NT2/D1 (cell line): ENCODE measurements around the gene PLEKHA7.

Source experiments
- DNase-seq: peaks from one replicate; pipeline ENCODE4 v3.0.0-alpha.2; 2011; ENCODE audit warnings: low read depth, low spot score
- H3K27me3 ChIP-seq: 2 replicates; pipeline ENCODE4 v1.6.0; 2011; ENCODE audit warnings: mild to moderate bottlenecking; ENCODE audit not compliant: insufficient read length, insufficient read depth
- H3K36me3 ChIP-seq: 2 replicates; pipeline ENCODE4 v1.6.1; 2011; ENCODE audit warnings: mild to moderate bottlenecking, low read length, mixed read lengths; ENCODE audit not compliant: insufficient read depth, insufficient read length
- H3K4me1 ChIP-seq: 2 replicates; pipeline ENCODE4 v1.5.1; 2011; ENCODE audit not compliant: insufficient read depth, insufficient read length
- H3K4me3 ChIP-seq: 2 replicates; pipeline ENCODE4 v1.5.1; 2011; ENCODE audit warnings: low read depth; ENCODE audit not compliant: insufficient read length
- H3K9ac ChIP-seq: 2 replicates; pipeline ENCODE4 v1.6.0; 2011; ENCODE audit warnings: low read depth; ENCODE audit not compliant: insufficient read length
- H3K9me3 ChIP-seq: 2 replicates; pipeline ENCODE4 v1.5.1; 2011; ENCODE audit warnings: mild to moderate bottlenecking, low read length; ENCODE audit not compliant: insufficient read depth
- SUZ12 ChIP-seq: IDR thresholded peaks from 2 replicates; pipeline ENCODE4 v1.6.1; 2011; ENCODE audit not compliant: insufficient read length, insufficient read depth; ENCODE audit errors: extremely low read depth
- YY1 ChIP-seq: IDR thresholded peaks from 2 replicates; pipeline ENCODE4 v1.6.1; 2011; ENCODE audit not compliant: insufficient read length, insufficient read depth
- ZNF274 ChIP-seq: IDR thresholded peaks from 2 replicates; pipeline ENCODE4 v1.6.1; 2011; ENCODE audit warnings: mild to moderate bottlenecking, low read depth, low read length

The PLEKHA7 gene

DNA sequence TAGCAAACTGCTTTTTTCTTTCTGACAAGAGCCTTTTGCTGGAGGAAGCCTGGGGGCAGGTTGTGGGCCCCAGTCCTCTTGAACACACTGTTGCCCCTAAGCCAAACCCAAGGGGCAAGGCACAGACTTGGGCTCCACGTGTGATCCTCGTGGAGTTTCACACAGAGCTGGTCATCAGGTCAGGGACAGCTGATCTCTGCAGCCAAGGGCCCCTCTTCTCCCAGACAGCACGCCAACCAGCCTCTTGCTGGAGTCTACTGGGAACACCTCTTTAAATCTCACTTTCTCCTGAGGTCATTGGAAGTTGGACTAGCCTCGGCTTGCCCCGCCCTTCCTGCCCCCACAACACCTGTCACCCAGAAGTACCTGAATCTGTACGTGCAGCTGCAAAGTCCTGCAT is 235.9 kb downstream of the PLEKHA7 start:
- Histone ChIP-seq H3K4me1 (peaks cover 5% of the 10 kb centered on the region), H3K27me3 (no peaks in the 10 kb centered on the region), H3K36me3 (no peaks in the 10 kb centered on the region), H3K9me3 (no peaks in the 10 kb centered on the region), H3K4me3 (no peak overlapping the region), H3K9ac (no peak overlapping the region)
- no peak for DNase-seq
- TF ChIP-seq ZNF274 (no peak), YY1 (no peak), SUZ12 (no peak)

DNA sequence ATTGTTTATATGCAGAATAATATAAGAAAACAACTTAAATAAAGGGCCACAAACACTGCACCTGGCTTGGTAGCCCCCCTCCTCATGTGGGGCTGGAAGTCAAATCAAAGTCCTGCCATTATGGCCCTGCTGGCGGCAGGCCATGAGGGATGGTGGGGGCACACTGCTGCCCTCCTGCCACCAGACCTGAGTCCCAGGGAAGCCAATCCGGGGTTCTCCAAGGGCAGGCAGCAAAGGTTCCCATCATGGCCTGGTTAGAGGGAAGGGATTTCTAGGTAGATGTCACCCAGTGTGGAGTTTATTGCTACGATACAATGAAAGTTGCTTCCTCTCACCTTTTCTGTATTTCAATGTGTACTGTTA is 236.6 kb downstream of the PLEKHA7 start:
- TF ChIP-seq YY1 (no peak), ZNF274 (no peak), SUZ12 (no peak)
- no peaks in the 10 kb centered on the region for H3K27me3 ChIP-seq
- peaks cover 5% of the 10 kb centered on the region for H3K4me1 ChIP-seq

DNA sequence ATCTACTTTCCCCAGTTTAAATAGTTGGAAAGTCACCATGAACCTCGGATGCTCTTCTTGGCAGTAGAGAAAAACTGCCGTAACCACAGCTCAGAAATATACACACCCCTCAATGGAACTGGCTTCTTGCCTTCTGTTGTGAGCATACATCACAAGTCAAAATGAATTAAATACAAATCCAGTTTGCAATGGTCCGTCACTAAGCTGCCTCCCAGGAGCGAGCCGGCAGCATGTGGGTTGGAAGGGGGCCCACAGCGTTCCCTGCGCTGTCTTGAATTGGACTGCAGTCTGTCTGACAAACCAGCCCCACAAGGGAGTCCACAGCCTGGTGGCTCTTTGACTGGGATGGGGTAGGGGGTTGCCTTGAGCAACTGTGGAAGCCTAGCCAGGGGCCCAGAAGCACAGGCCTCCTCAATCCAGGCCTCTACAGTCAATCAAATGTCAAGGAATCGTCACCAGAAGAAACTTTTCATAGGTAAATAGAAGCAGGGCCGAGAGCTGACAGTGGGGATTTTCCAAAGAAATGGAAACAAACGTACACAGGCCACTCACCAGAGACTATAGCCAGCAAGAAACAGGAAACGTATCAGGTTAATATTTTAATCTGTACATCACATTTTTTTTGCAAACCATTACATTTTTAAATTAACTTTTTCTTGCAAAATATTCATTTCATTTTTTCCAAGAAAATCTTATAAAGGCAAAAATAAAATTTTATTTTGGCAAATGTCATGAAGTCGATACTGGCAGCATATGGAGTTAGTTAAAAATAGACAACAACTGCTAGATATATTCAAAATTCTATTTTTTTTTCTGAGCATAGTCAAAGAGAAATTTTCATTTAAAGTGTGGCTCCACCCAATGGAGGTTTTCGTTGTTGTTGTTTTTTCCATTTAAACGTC is 237.3 kb downstream of the PLEKHA7 start:
- Histone ChIP-seq H3K9me3 (no peaks in the 10 kb centered on the region), H3K4me3 (no peak overlapping the region), H3K27me3 (no peaks in the 10 kb centered on the region), H3K4me1 (peaks cover 5% of the 10 kb centered on the region), H3K36me3 (no peaks in the 10 kb centered on the region), H3K9ac (no peak overlapping the region)
- no peak for TF ChIP-seq YY1
- TF ChIP-seq SUZ12: no peak
- no peak for TF ChIP-seq ZNF274
- no peak for DNase-seq

More for the DNA sequence above, 236.6 kb downstream of the PLEKHA7 start:
- no peak for DNase-seq
- H3K9ac ChIP-seq: no peak overlapping the region
- H3K36me3 ChIP-seq: no peaks in the 10 kb centered on the region
- no peaks in the 10 kb centered on the region for H3K9me3 ChIP-seq
- H3K4me3 ChIP-seq: no peak overlapping the region

DNA sequence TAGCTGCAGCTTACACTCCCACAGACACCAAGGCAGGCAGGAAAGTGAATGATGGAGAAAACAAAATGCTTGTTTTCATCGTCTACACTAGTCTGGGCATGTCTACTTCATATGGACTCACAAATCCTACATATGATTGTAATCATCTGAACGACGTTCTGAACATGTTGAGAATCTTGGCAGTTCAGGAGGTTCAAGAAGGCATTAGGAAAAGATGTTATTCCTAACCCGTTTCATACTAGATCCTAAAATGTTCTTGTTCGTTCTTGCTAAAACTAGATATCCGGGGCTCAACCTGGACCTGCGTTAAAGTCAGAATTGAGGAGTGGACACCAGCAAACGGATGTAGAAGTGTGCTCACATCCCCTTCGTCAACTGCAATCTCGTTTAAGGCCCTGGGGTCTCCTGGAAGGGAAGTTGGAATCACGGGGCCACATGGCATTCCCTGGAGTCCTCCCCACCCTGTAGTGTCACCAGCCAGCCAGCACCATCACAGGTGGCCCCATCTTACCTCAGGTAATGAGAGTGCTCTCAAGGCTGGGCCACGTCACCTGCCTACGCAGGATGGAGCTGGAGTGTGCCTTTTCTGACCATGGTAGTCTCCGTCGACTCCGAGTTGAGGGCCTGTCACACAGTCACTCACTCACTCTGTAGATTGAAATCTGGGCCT is 238.5 kb downstream of the PLEKHA7 start:
- H3K4me3 ChIP-seq: no peak overlapping the region
- TF ChIP-seq YY1 (no peak), SUZ12 (no peak), ZNF274 (no peak)
- H3K27me3 ChIP-seq: no peaks in the 10 kb centered on the region
- H3K9me3 ChIP-seq: no peaks in the 10 kb centered on the region
- no peaks in the 10 kb centered on the region for H3K36me3 ChIP-seq
- peaks cover 5% of the 10 kb centered on the region for H3K4me1 ChIP-seq
- no peak for DNase-seq
- no peak overlapping the region for H3K9ac ChIP-seq

DNA sequence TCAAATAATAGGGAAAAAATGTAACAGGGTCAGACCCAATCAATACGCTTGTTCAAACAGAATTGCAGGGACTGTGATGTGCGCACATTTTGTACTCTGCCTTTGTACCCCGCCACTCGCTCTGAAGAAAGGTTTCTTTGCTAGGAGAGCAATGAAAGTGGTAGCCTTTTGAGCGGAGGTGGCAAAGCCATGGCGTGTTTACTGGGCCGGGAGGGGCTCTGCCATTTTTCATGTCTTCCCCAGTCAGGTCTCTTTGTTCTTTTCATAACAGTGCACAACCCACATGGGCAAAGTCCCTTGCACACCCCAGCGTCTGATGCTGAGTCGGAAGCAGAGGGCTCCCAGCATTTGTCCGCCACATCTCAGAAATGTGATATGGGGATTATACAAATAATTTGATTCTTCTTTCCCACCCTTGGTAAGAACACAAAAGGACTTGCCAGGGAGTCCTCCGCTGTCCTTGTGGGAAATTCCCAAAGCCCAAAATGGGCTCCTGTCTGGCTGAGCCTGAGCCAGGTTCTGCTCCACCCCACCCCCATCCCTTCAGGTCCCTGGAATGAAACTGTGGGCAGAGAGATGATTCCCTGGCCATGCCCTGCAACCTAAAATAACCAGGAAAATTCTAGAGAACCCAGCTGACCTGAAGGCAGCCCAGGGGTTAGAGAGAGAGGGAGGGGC is 239.1 kb downstream of the PLEKHA7 start:
- H3K9me3 ChIP-seq: no peaks in the 10 kb centered on the region
- H3K36me3 ChIP-seq: no peaks in the 10 kb centered on the region
- H3K4me3 ChIP-seq: no peak overlapping the region
- DNase-seq: no peak
- H3K4me1 ChIP-seq: peaks cover 2% of the 10 kb centered on the region
- TF ChIP-seq YY1 (no peak), SUZ12 (no peak), ZNF274 (no peak)
- H3K9ac ChIP-seq: no peak overlapping the region
- no peaks in the 10 kb centered on the region for H3K27me3 ChIP-seq

DNA sequence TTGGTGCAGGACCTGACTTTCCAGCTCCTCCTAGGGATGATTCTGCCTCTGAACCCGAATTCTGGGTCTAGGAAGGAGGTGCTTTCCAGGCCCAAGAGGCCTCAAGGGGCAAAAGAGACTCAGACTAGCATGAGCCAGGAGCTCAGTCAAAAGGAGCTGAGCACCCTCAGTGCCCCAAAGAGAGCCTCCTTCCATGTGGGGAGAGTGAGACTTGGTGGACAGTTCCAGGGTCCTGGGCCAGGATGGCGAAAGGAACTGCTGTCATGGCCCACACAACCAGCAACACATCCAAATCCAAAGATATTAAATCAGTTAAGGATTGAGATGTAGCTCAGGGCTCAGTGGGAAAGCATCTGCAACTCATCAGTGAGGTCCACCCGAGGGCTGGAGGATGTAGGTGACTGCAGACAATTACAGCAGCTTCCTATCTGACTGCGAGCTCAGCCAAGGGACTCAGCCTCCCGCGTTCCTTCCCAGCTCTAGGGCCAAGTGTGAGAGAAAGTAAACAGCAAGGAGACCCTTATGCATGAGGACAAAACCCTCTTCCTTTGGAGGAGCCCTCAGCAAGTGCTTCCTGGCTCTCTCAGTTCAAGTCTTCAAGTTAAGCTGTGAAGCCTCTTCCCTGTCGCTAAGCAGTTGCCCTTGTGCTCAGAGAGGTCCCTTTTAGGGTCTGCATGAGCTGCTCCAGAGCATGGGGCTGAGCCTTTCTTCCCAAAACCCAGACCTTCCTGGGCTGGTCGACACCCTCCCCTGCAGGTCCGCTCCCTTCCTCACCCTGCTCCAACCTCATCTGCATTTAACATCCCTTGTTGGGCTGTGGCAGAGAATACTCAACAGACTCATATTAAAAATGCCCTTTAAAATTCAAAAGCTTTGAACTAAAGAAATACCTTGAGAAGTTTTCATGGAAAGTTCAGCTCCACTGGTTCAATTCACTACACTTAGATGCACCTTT is 240.0 kb downstream of the PLEKHA7 start:
- H3K27me3 ChIP-seq: no peaks in the 10 kb centered on the region
- no peaks in the 10 kb centered on the region for H3K36me3 ChIP-seq
- no peaks in the 10 kb centered on the region for H3K4me1 ChIP-seq
- no peak overlapping the region for H3K4me3 ChIP-seq
- no peak for TF ChIP-seq ZNF274
- no peak for TF ChIP-seq SUZ12
- TF ChIP-seq YY1: no peak
- DNase-seq: no peak
- no peak overlapping the region for H3K9ac ChIP-seq
- no peaks in the 10 kb centered on the region for H3K9me3 ChIP-seq
